ENCODE measurements around the gene JADE1. TPM values are rescaled to one million over a fixed set of nuclear protein-coding genes. Genes with fewer than 3 reads are reported as not detected.

Gene JADE1
- total and polyA plus RNA-seq, 9 of the 15 experiments (the other 6 are each of a cell fraction or from before 2014, with no cell fraction given), result 8.3 to 37.9 (median 24.4) TPM

DNA sequence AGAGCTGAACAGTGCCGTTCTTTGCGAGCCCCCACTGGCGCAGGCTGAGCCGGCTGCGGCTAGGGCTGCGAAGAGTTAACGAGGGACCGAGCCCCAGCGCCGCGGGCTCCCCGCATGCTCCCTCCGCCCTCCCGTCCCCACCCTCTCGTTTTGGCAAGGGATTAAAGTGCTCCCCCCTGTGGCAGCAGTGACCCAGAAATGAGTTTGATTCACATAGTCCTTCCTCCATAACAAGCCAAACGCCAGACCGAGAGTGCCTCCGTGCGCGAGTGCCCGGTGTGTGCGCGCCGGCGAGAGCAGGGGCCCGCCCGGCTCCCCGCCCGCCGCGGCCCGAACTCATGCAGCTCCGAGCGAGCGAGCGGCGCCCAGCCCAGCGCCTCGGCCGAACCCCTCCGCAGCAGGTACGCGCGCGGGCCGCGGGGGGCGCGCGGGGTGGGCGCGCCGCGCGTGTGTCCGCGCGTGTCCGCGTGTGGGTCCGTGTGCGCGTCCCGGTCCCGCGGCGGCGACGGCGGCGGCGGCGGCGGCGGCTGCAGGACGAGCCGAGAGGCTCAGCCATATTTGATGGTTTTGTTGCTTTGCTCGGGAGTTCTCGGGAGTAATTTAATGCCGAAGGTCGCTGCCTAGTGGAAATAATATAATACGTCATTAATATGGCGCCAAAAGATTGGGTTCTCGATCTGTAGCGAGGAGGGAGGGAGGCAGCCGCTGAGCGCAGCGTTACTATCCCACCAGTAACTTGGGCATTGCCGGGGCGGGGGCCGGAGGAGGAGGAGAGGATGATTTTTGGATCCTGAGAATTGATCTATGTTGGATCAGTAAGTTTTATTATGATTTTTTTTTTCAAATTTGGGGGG, at the start of gene JADE1 (continued):
- TF ChIP-seq, protein P1, sequence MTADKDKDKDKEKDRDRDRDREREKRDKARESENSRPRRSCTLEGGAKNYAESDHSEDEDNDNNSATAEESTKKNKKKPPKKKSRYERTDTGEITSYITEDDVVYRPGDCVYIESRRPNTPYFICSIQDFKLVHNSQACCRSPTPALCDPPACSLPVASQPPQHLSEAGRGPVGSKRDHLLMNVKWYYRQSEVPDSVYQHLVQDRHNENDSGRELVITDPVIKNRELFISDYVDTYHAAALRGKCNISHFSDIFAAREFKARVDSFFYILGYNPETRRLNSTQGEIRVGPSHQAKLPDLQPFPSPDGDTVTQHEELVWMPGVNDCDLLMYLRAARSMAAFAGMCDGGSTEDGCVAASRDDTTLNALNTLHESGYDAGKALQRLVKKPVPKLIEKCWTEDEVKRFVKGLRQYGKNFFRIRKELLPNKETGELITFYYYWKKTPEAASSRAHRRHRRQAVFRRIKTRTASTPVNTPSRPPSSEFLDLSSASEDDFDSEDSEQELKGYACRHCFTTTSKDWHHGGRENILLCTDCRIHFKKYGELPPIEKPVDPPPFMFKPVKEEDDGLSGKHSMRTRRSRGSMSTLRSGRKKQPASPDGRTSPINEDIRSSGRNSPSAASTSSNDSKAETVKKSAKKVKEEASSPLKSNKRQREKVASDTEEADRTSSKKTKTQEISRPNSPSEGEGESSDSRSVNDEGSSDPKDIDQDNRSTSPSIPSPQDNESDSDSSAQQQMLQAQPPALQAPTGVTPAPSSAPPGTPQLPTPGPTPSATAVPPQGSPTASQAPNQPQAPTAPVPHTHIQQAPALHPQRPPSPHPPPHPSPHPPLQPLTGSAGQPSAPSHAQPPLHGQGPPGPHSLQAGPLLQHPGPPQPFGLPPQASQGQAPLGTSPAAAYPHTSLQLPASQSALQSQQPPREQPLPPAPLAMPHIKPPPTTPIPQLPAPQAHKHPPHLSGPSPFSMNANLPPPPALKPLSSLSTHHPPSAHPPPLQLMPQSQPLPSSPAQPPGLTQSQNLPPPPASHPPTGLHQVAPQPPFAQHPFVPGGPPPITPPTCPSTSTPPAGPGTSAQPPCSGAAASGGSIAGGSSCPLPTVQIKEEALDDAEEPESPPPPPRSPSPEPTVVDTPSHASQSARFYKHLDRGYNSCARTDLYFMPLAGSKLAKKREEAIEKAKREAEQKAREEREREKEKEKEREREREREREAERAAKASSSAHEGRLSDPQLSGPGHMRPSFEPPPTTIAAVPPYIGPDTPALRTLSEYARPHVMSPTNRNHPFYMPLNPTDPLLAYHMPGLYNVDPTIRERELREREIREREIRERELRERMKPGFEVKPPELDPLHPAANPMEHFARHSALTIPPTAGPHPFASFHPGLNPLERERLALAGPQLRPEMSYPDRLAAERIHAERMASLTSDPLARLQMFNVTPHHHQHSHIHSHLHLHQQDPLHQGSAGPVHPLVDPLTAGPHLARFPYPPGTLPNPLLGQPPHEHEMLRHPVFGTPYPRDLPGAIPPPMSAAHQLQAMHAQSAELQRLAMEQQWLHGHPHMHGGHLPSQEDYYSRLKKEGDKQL (CRISPR knock-in tag; IDR thresholded peaks at IDR 0.05; ENCODE audit: borderline replicate concordance), result no peak
- TF ChIP-seq POLR2A (conservative IDR thresholded peaks at IDR 0.05), result peak; percentile 52
- no peak for TF ChIP-seq RBM25 (IDR thresholded peaks at IDR 0.05; ENCODE audit: low read depth, low read length, severe bottlenecking)
- TF ChIP-seq GATA2 (CRISPR knock-in tag; IDR thresholded peaks at IDR 0.05), result no peak
- TF ChIP-seq, protein P2, sequence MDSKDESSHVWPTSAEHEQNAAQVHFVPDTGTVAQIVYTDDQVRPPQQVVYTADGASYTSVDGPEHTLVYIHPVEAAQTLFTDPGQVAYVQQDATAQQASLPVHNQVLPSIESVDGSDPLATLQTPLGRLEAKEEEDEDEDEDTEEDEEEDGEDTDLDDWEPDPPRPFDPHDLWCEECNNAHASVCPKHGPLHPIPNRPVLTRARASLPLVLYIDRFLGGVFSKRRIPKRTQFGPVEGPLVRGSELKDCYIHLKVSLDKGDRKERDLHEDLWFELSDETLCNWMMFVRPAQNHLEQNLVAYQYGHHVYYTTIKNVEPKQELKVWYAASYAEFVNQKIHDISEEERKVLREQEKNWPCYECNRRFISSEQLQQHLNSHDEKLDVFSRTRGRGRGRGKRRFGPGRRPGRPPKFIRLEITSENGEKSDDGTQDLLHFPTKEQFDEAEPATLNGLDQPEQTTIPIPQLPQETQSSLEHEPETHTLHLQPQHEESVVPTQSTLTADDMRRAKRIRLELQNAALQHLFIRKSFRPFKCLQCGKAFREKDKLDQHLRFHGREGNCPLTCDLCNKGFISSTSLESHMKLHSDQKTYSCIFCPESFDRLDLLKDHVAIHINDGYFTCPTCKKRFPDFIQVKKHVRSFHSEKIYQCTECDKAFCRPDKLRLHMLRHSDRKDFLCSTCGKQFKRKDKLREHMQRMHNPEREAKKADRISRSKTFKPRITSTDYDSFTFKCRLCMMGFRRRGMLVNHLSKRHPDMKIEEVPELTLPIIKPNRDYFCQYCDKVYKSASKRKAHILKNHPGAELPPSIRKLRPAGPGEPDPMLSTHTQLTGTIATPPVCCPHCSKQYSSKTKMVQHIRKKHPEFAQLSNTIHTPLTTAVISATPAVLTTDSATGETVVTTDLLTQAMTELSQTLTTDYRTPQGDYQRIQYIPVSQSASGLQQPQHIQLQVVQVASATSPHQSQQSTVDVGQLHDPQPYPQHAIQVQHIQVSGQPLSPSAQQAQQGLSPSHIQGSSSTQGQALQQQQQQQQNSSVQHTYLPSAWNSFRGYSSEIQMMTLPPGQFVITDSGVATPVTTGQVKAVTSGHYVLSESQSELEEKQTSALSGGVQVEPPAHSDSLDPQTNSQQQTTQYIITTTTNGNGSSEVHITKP (IDR thresholded peaks at IDR 0.05; ENCODE audit: partially characterized antibody), result no peak
- no peak for TF ChIP-seq CBX2 (IDR thresholded peaks at IDR 0.05; ENCODE audit: insufficient read depth, low read length, poor library complexity, severe bottlenecking)
- TF ChIP-seq ZBTB8A (IDR thresholded peaks at IDR 0.05; ENCODE audit: partially characterized antibody), result no peak
- no peak for TF ChIP-seq MTF1 (CRISPR knock-in tag; IDR thresholded peaks at IDR 0.05; ENCODE audit: borderline replicate concordance)
- TF ChIP-seq PTRF (tag; IDR thresholded peaks at IDR 0.05), result no peak

Measured in K562 (cell line).